ENCODE data around the gene GDE1. TPM values are rescaled to one million over a fixed set of nuclear protein-coding genes. Genes with fewer than 3 reads are reported as not detected.

Gene GDE1
- total and polyA plus RNA-seq, 9 donors, result 39.4 to 56.0 (median 50.1) TPM

- Histone ChIP-seq H3K4me3 (ENCODE audit: low read length) (no peak overlapping the region), H3K27ac (ENCODE audit: low read length) (no peak overlapping the region), H3K36me3 (ENCODE audit: control insufficient read depth, insufficient read depth, low read length) (no peaks in the 10 kb centered on the region), H3K4me1 (ENCODE audit: control insufficient read depth, insufficient read depth, low read length) (no peaks in the 10 kb centered on the region), H3K27me3 (ENCODE audit: control insufficient read depth, insufficient read depth, low read length) (no peaks in the 10 kb centered on the region), H3K9me3 (replicated peaks; ENCODE audit: control insufficient read depth, low read depth, low read length) (no peaks in the 10 kb centered on the region)
- WGBS (ENCODE audit: insufficient coverage), result 53% methylated on average over 3 of the region's 5 CpGs
- DNase-seq, result no peak
Measured at GRCh38 chr16:19474617-19475016, 47.3 kb downstream of the GDE1 start.

GRCh38 chr16:19472482-19472881, 49.4 kb downstream of the GDE1 start:
- Histone ChIP-seq H3K36me3 (ENCODE audit: control insufficient read depth, insufficient read depth, low read length) (no peaks in the 10 kb centered on the region), H3K27ac (ENCODE audit: low read length) (no peak overlapping the region), H3K9me3 (replicated peaks; ENCODE audit: control insufficient read depth, low read depth, low read length) (no peaks in the 10 kb centered on the region), H3K4me3 (ENCODE audit: low read length) (no peak overlapping the region), H3K4me1 (ENCODE audit: control insufficient read depth, insufficient read depth, low read length) (no peaks in the 10 kb centered on the region), H3K27me3 (ENCODE audit: control insufficient read depth, insufficient read depth, low read length) (no peaks in the 10 kb centered on the region)
- DNase-seq, result no peak
- 89% methylated on average over 4 of the region's 6 CpGs for WGBS (ENCODE audit: insufficient coverage)

GRCh38 chr16:19468300-19468699, 53.6 kb downstream of the GDE1 start:
- no peaks in the 10 kb centered on the region for H3K36me3 ChIP-seq (ENCODE audit: control insufficient read depth, insufficient read depth, low read length)
- no peak for DNase-seq
- no peaks in the 10 kb centered on the region for H3K9me3 ChIP-seq (replicated peaks; ENCODE audit: control insufficient read depth, low read depth, low read length)
- H3K27me3 ChIP-seq (ENCODE audit: control insufficient read depth, insufficient read depth, low read length), result no peaks in the 10 kb centered on the region
- no peak overlapping the region for H3K27ac ChIP-seq (ENCODE audit: low read length)
- WGBS (ENCODE audit: insufficient coverage), result 100% methylated on average over 1 of the region's 3 CpGs
- no peaks in the 10 kb centered on the region for H3K4me1 ChIP-seq (ENCODE audit: control insufficient read depth, insufficient read depth, low read length)
- no peak overlapping the region for H3K4me3 ChIP-seq (ENCODE audit: low read length)

GRCh38 chr16:19463468-19464315, 58.2 kb downstream of the GDE1 start:
- Histone ChIP-seq H3K27me3 (ENCODE audit: control insufficient read depth, insufficient read depth, low read length) (no peaks in the 10 kb centered on the region), H3K27ac (ENCODE audit: low read length) (no peak overlapping the region), H3K4me3 (ENCODE audit: low read length) (no peak overlapping the region), H3K9me3 (replicated peaks; ENCODE audit: control insufficient read depth, low read depth, low read length) (no peaks in the 10 kb centered on the region), H3K36me3 (ENCODE audit: control insufficient read depth, insufficient read depth, low read length) (no peaks in the 10 kb centered on the region), H3K4me1 (ENCODE audit: control insufficient read depth, insufficient read depth, low read length) (no peaks in the 10 kb centered on the region)
- DNase-seq, result no peak
- WGBS (ENCODE audit: insufficient coverage), result 95% methylated on average over 9 of the region's 12 CpGs

GRCh38 chr16:19460397-19460796, 61.5 kb downstream of the GDE1 start:
- Histone ChIP-seq H3K27ac (ENCODE audit: low read length) (no peak overlapping the region), H3K4me3 (ENCODE audit: low read length) (no peak overlapping the region), H3K27me3 (ENCODE audit: control insufficient read depth, insufficient read depth, low read length) (no peaks in the 10 kb centered on the region), H3K9me3 (replicated peaks; ENCODE audit: control insufficient read depth, low read depth, low read length) (no peaks in the 10 kb centered on the region), H3K4me1 (ENCODE audit: control insufficient read depth, insufficient read depth, low read length) (no peaks in the 10 kb centered on the region), H3K36me3 (ENCODE audit: control insufficient read depth, insufficient read depth, low read length) (no peaks in the 10 kb centered on the region)
- DNase-seq, result no peak
- no CpG with 5 or more reads among the region's 2 CpGs for WGBS (ENCODE audit: insufficient coverage)

GRCh38 chr16:19458722-19459379, 63.0 kb downstream of the GDE1 start:
- no peaks in the 10 kb centered on the region for H3K9me3 ChIP-seq (replicated peaks; ENCODE audit: control insufficient read depth, low read depth, low read length)
- no peaks in the 10 kb centered on the region for H3K4me1 ChIP-seq (ENCODE audit: control insufficient read depth, insufficient read depth, low read length)
- no peak overlapping the region for H3K4me3 ChIP-seq (ENCODE audit: low read length)
- 72% methylated on average over 3 of the region's 9 CpGs for WGBS (ENCODE audit: insufficient coverage)
- DNase-seq, result no peak
- H3K27ac ChIP-seq (ENCODE audit: low read length), result no peak overlapping the region
- H3K36me3 ChIP-seq (ENCODE audit: control insufficient read depth, insufficient read depth, low read length), result no peaks in the 10 kb centered on the region
- H3K27me3 ChIP-seq (ENCODE audit: control insufficient read depth, insufficient read depth, low read length), result no peaks in the 10 kb centered on the region

Other genes starting within 250 kb of the GDE1 start
- not detected for gene CLEC19A, start 236.4 kb downstream of the GDE1 start, total RNA-seq
- under 1 TPM in 5 of 8 donors, not detected in 3; 0.08 to 0.19 (median 0.13) TPM for gene CLEC19A, start 236.4 kb downstream of the GDE1 start, polyA plus RNA-seq (ENCODE audit: insufficient read depth in 1 of 8, insufficient read length in 8 of 8, low replicate concordance in 1 of 8)
- 0.04 TPM for gene TMC5, start 104.2 kb downstream of the GDE1 start, total RNA-seq
- gene TMC5, start 104.2 kb downstream of the GDE1 start, polyA plus RNA-seq (ENCODE audit: insufficient read depth in 1 of 8, insufficient read length in 8 of 8, low replicate concordance in 1 of 8), result 1 to 10 TPM in 1 of 8 donors, under 1 TPM in 6, not detected in 1; 0.11 to 4.2 (median 0.29) TPM
- gene CCP110, start 1.8 kb upstream of the GDE1 start, total RNA-seq, result 11.3 TPM
- gene CCP110, start 1.8 kb upstream of the GDE1 start, polyA plus RNA-seq (ENCODE audit: insufficient read depth in 1 of 8, insufficient read length in 8 of 8, low replicate concordance in 1 of 8), result 10 to 100 TPM; 10.8 to 22.5 (median 15.5) TPM
- gene VPS35L, start 33.6 kb upstream of the GDE1 start, total RNA-seq, result 23.6 TPM
- 10 to 100 TPM; 30.4 to 39.8 (median 34.3) TPM for gene VPS35L, start 33.6 kb upstream of the GDE1 start, polyA plus RNA-seq (ENCODE audit: insufficient read depth in 1 of 8, insufficient read length in 8 of 8, low replicate concordance in 1 of 8)
- 23.5 TPM for gene KNOP1, start 196.1 kb upstream of the GDE1 start, total RNA-seq
- 10 to 100 TPM; 22.3 to 40.2 (median 25.7) TPM for gene KNOP1, start 196.1 kb upstream of the GDE1 start, polyA plus RNA-seq (ENCODE audit: insufficient read depth in 1 of 8, insufficient read length in 8 of 8, low replicate concordance in 1 of 8)
- 10.2 TPM for gene IQCK, start 196.2 kb upstream of the GDE1 start, total RNA-seq
- 10 to 100 TPM; 13.3 to 15.2 (median 14.7) TPM for gene IQCK, start 196.2 kb upstream of the GDE1 start, polyA plus RNA-seq (ENCODE audit: insufficient read depth in 1 of 8, insufficient read length in 8 of 8, low replicate concordance in 1 of 8)